Activated CD8-positive, alpha-beta memory T cell treated with anti-CD3 and anti-CD28 coated beads, Interleukin-2, amount 50 U/mL, for 24 hours (primary cell): ENCODE results near the gene NLGN1.

Source experiments
- DNase-seq: peaks from one replicate; pipeline ENCODE4 v3.0.0-alpha.2; 2020; ENCODE audit errors: extremely low read depth

NLGN1 gene

DNA sequence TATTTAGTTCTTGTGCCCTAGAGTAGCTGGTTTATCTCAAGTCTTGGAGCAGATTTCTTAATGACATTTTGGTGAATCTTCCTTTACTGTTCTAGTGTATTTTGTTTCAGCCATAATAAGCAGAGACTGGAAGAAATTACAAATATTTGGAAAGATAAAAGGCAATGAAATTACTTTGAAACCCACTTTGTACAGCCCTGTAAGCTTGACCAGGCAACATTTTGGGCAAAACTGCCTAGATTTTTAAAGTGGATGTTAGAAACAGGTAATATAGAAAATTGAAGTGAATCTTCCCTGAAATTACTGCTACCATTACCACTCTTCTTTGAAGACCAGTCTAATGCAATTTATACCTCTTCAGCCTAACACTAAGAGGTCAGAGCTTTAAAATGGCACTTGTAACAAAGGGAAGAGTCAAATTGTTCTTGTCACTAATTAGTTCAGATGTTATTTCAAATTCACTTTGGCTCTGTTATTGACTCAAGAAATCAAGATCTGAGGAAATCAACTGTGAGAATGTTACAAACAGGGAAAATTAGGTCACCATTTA lies 589.4 kb downstream of the NLGN1 start:
- no peak for DNase-seq

DNA sequence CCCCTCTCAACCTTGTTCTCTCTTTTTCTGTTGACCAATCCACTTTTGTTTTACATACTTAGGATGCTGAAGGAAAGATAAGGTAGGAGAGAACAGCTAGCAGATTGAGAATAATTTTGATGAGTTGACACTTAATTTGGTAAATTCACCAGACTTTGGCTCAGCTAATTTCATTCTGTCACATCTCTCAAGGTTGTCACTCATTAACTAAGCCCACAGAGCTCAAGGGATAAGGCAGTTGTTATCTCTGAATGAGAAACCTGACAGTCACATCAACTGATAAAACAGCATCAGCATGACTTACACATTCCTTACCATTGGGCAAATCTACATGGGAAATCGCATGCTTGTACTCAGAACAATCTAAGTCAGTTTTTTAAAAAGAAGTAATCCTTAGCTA lies 591.4 kb downstream of the NLGN1 start:
- DNase-seq = no peak

DNA sequence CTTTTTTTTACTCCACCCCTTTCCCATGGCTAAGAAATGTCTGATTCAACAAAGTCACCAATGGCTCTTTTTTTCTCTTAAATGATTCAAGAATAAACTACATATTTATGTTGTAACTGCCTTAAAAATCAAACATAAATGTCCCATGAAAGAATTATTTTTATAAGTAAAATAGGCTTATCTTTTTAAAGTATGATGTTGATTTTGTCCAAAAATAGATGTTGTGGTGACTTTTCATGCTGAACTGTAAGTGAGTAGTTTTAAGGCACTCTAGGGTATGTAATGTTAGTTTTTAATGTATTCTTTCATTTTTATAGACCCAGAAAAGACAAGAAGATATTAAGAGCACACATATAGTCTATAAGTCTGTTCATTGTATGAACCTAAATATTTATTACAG lies 594.9 kb downstream of the NLGN1 start:
- DNase-seq = no peak

DNA sequence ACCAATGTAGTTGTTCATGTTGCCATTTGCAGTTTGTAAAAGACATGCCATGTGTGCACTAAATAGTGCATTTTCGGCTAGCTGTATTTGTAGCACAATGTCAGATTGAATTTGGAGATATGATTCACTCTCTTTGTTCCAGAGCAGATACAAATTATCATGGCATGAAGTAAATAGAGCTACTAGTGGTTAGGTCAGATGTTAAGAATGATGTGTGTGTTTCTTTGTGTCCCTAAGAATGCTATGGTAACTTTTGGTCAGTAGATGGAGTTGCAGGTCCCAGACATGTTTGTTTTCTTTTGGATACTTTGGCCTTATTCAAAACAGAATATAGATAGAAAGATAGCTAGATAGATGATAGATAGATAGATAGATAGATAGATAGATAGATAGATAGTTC lies 595.8 kb downstream of the NLGN1 start:
- no peak for DNase-seq

DNA sequence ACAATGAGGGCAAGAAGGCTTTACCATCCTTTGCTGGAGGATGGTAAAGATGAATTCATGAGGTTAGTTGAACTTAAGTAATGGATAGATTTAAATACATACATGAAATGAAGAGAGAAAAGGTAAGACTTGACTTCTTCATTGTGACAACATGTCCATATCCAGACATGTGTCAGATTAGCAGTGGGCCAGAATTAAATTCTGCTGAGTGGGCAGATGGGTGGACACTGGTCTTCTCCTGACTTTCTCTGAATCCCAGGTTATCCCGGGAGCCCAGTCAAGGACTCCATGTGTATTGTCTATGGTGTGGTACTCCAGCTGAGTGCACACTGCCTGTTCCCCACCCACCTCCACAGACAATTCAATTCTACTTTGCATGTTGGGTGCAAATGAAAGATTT lies 603.1 kb downstream of the NLGN1 start:
- DNase-seq = no peak

DNA sequence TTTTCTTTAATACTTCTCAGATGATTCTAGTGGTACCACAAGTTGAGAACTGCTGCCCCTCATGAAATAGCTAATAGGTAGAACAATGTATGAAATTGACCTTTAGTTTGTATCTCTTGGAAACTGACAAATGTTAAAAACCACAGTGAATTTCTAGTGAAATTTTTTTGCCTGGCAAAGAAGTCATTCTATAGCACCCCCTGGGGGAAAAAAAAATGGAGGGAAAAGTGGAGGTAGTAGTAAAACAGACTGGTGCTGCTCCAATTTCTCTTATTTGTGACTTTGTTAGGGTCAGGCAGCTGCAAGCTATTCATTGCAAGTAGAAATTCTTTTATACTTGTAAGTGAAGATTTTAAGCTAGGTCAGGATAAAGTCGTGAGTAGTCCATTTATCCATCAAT lies 605.0 kb downstream of the NLGN1 start:
- DNase-seq = no peak

DNA sequence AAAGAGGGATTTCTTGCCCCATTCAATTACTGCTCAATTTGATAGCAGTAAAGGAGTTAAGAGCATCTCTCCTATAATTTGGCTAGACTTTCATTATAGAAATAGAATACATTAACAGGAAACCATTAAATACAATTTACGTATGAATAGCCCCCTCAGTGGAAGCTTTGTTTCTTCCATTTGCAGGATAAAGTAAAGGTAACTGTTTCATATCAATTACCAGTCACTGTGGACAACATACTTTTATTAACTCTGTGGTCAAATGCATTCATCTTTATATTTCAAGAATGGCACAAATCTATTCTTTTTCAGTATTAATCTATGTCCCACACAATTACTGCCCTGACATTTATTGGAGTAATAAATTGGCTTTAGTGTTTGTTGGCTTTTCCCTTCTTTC lies 613.4 kb downstream of the NLGN1 start:
- no peak for DNase-seq

DNA sequence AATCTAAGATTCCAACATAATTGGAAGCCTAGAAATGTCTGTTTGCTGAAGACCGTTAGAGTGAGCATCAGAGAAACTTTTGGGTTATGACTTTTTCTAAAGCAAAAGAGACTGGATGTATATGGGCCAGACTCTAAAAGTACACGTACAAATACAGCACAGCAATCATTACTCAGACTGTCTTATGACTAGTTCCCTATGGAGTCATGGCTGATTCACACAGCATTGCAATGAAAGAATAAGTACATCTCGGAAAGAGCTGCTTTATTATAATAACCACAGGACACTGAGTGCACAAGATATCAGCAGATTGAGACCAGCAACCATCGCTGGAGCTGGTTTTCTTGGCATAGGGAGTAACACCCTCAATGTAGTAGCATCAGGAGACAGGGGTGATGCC lies 618.6 kb downstream of the NLGN1 start:
- DNase-seq = no peak

DNA sequence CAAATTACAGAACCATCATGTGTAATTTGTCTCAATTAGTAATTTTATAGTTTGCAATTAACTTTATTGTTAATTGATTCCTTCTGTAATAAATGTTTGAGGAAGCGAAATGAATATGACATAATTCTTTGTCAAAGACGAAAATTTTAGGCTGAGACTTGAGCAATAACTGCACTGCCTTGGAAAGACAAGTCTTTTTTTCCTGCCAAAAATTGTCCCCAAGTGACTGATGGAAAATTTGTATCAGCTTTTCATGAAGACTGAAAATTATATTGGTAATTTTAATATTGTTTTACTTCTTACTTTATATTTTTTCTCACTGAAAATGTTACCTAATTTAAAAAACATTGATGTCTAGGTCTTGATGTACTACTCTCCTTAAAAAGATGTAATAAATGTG lies 622.6 kb downstream of the NLGN1 start:
- DNase-seq = no peak

DNA sequence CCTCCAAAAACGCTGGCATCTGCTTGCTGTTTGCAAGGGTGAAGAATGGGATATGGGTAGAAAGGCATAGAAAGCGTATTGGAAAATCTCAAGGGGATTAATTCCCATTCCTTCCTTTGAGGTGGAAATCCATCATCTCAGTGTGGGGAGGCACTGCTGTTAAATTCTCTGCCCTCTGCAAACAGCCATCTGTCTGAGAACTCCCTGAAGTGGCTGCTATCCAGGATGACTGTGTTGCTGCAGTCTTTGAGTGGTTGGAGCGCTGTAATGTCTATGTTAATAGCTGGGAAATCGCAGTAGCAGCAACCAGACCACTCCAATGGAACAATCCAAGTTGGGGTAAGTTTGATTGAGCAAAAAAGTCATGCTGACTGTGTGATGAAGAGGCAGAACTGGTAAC lies 625.9 kb downstream of the NLGN1 start:
- DNase-seq = no peak

DNA sequence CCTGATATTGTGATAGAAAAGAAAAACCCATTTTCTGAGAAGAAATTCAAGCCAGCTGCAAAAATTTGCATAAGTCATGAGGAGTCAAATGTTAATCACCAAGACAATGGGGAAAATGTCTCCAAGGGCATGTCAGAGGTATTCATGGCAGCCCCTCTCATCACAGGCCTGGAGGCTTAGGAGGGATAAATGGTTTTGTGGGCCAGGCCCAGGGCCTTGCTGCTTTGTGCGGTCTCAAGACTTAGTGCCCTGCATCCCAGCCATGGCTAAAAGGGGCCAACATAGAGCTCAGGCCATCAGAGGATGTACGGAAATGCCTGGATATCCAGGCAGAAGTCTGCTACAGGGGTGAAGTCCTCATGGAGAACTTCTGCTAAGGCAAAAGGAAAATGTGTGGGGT lies 631.1 kb downstream of the NLGN1 start:
- no peak for DNase-seq

DNA sequence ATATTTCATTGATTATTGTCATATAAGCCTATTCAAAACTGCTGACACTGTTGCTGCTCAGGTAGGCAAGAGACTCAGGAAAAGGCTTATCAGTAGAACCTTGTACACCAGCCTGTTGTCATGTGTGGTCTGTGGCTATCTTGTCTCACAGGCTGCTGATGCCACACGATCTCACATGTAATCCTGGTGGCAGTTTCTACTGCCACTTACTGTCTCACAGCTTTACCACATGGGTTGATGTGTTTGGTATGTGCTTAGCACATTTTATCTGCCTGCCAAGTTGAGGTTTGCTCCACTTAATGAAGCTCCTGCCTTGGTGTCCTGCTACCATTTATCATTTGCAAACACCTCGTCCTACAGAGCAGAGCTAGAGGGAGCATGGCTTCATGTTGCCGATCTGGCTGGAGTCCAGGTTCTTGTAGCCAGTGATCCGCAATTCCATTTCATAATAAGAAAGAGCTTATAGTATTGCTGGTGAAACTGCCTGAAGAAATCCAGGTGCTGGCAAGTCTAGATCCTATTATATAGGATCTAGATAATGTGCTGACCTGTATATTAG lies 637.9 kb downstream of the NLGN1 start:
- DNase-seq = no peak

DNA sequence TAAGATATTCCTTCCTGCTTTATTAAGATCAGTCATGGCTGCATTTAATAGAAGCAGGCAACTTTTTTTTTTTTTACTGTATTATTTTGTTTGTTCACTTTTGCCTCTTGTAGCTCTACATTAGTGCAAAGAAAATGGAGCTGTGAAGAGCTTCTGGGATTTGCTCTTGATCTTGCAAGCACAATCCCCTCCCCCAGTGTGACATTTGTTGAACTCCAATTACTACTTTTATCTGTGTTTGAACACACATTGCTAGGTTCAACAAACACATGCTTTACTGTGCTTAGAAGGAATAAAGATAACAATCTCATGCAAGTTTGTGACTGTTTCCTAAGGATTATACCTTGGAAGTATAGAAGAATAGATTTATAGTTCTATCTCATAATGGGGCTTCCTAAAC lies 648.8 kb downstream of the NLGN1 start:
- DNase-seq = no peak

DNA sequence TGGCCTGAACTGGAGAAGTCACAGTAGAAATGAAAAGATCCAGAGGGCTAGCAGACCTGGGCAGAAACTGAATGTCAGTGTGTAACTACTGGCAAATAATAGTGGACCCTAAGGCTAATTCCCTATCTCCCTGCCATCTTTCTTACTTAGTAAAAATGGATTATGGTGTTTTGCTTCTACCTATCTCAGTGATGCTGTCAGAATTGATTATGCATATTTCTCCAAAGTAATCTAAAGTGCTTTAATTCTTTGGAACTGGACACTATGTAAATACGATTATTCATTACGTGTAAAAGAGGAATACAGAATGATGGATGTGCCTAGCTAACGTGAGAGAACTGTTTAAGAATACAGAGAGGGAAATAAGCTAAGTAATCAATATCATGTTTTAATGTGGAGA lies 651.9 kb downstream of the NLGN1 start:
- no peak for DNase-seq

DNA sequence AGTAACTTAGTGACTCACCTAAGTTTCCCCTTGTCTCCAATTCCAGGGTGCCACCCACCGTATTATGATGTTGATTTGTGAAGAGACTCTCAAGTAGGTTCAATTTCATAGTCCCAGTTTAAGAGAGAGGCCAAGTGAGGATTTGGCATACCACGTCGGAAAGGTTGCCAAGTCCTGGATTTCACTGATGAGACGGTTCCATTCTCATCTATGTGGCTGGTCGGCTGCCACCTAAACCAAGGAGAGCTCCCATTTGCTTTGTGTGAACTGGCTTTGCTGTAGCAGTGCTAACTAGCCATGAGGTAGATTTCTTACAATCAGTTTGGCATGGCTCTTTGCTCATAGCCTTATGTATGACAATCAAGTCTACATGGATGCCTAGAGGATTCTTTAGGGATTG lies 653.6 kb downstream of the NLGN1 start:
- no peak for DNase-seq

DNA sequence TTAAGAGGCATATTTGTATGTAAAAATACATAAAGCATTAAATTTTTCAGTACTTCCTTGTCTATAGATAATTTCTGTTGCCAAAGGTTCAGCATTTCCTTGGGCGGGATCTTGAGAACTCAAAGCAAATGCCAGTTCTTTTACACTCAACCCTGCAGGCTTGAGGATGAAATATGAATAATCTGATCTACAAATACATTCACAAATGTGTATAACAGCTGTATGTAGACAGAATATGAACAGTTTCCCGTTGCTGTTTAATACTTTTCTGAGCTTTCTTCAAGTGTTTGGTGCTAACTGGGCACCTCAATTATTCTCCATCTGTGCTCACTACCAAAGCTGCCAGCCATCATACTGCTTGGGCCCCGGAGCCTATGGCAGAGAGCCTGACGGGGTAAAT lies 661.3 kb downstream of the NLGN1 start:
- no peak for DNase-seq

DNA sequence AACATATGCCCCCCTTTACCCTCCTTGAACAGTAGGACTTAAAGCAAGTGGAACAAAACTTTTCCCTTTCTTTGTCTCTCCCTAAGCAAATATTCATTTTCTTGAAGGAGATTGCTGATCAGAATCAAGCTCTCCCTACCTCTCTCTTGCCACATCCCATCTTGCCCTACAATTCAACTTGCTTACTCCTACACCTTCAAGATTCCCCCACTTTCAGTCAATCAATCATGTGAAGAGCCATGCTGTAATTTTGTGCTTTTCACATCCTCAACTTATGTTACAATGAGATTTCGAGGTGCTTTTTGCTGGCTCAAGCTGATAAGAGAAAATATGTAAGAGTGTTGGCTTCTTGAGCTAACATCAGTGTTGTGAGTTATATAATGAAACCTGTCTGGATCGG lies 662.9 kb downstream of the NLGN1 start:
- DNase-seq = no peak

DNA sequence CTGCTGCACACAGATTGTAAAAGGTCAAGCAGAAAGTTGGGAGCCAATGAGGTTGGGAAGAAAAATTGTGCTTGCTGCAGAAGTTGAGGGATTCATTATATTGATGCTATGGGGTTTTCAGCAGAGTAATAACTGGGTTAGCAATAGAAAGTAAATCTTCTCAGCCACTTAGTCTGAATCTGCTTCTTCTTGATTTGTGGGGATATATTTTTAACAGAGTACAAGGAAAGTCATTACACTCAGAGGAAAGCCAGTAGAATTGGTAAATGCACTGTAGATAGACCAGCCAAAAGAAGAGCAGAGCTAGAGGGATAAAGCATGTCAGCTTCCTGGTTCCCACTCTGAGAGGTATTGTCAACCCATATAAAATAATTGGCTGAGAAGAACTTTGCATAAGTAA lies 663.6 kb downstream of the NLGN1 start:
- no peak for DNase-seq

DNA sequence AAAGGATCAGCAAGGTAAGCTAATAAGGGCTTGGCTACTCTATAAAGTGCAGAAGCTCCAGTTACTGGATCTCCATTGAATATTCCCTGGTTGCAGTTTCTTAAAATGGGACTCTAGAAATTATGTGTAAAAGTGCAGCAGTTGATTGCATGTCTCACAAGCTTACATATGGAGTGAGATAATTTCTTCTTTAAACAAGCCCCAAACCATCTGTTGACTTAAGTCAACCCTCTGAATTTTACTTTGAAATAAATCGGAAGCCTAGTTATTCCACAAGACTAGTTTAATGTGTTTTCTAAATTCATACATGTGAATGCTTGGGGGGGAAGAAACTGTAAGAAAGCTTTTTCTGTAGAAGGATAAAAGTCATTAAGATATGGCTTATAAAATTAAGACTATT lies 664.2 kb downstream of the NLGN1 start:
- DNase-seq = no peak

DNA sequence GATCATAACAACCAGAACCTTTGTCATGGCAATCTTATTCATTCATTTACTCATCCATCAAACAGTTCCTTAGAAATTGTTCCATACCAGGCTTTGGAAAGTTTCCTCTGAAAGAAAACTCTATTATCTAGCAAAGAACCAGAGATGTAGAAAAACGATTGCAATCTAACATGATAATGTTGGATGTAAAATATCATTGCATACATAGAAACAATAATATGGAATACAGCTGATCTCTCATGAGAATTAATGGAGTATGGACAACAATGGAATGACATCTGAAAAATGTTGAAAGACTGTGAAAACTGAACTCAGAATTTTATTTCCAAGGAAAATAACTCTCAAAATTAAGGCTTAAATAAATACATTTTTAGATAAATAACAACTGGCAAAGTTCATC lies 665.4 kb downstream of the NLGN1 start:
- DNase-seq = no peak

DNA sequence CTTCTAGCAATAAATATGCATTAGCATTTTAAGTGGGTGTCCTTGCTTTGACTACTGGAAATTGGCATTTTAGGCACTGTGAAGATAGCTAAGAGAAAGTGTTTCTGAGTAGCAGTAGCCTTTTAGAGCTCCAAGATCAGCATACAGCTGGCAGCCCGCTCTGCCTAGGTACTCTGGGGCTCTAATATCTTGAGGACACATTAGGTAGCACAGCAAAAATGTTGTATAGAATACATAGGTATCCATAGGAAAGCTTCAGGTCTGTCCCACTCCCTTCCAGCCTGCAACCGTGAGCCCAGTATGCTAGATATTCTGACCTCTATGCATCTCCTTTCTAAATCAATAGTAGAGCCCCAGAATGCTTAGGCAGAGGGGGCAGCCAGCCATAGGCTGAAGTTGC lies 670.5 kb downstream of the NLGN1 start:
- DNase-seq = no peak

DNA sequence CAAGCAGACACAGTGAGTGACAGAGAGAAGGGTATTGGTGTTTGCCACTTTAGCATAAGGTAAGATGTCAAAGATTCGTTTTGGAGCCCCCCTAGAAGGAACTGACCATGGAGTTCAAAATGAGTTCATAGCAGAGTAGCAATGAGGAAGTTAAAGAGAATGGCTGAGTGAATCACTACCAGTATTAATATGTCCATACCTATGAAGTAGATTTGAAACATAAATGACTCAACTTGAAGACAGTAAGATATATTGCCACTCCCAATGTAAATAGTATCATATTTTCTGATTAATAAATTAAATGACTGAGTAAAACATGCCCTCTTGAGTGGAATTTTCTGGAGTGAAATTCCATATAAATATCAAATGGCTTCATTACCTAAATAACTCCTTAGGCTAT lies 675.1 kb downstream of the NLGN1 start:
- DNase-seq = no peak

DNA sequence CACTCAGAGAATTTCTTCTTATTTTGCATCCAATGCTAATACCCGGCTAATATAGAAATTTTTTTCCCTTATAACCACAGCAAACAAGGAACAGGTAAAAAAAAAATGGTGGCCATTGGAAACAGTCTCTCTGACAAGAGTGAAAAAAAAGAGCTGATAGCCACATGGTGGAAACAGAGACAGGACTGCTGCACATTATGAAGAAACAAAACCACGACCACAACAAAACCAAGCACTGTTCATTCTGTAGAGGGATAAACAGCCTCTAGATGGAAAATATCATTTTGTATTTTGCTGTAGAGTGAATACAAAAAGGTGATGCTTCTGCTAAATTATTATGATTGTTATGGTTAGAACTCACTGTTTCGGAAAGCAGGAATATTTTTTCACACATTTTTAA lies 686.2 kb downstream of the NLGN1 start:
- DNase-seq = no peak

DNA sequence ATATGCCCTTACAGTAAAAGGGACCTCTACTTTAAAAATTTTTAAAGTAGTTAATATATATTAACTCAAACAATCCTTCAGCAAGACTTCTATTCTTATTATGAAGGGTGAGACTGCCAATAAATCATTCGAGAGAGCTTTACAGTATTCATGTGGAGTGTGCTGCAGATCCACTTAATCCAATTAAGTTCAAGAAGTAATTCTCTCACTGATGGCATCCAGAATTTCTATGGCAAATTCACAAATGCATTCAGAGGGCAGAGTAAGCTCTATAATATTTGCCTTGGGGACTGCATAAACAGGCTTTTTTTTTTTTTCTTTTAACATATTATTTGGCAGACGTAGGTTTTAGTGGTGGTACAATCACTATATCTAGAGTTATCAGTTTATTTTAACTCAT lies 692.0 kb downstream of the NLGN1 start:
- no peak for DNase-seq

DNA sequence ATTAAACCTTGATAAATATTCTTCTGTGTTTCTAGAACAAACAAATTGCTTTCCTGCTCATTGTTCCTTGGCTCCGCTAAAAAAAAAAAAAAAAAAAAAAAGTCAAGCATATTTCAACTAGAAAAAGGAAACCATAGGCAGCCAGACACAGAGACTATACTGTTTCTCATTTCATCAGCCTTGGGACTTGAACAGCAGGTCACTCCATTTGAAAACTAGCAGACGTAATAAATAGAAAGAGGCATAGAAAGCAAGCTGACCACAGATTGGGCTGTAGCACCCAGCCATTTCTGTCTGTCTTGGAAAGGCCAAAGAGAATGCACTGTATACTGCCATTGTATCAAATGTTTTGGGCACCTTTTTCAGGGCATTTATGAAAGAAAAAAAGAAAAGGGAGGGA lies 697.1 kb downstream of the NLGN1 start:
- DNase-seq = no peak
